Endothelial cell of umbilical vein (primary cell): ENCODE data around the gene ATP6V1E1.

Experiments
- EZH2 ChIP-seq: IDR thresholded peaks from 2 replicates; pipeline ENCODE4 v1.6.1; 2012; ENCODE audit warnings: borderline replicate concordance, low read depth, mild to moderate bottlenecking, moderate library complexity, low read length, inconsistent platforms; ENCODE audit not compliant: severe bottlenecking
- FOS ChIP-seq: IDR thresholded peaks from 2 replicates; pipeline ENCODE4 v1.6.1; 2011; ENCODE audit warnings: mild to moderate bottlenecking, low read length, moderate library complexity, borderline replicate concordance; ENCODE audit not compliant: insufficient read depth
- GATA2 ChIP-seq: IDR thresholded peaks from 2 replicates; pipeline ENCODE4 v1.7.0; 2011; ENCODE audit warnings: low read depth, mild to moderate bottlenecking, moderate library complexity, mixed read lengths, low read length; ENCODE audit not compliant: insufficient read length, insufficient read depth
- JUN ChIP-seq: IDR thresholded peaks from 2 replicates; pipeline ENCODE4 v1.6.1; 2011; ENCODE audit warnings: borderline replicate concordance, low read depth; ENCODE audit not compliant: insufficient read length, insufficient read depth
- MYC ChIP-seq: IDR thresholded peaks from one replicate; pipeline ENCODE4 v1.6.1; 2011; ENCODE audit warnings: mild to moderate bottlenecking, low read depth, low read length
- POLR2A ChIP-seq: IDR thresholded peaks from 2 replicates; pipeline ENCODE4 v1.6.1; 2012; ENCODE audit warnings: low read depth, mild to moderate bottlenecking, control low read depth, low read length
- POLR2AphosphoS5 ChIP-seq: IDR thresholded peaks from 2 replicates; pipeline ENCODE4 v1.6.1; 2012; ENCODE audit warnings: low read depth, mild to moderate bottlenecking, control low read depth, low read length, moderate library complexity; ENCODE audit not compliant: insufficient read depth
- TF ChIP-seq, protein P1 (sequence below), 2 donors: IDR thresholded peaks; 1 replicate in 1 of 2; 2 replicates in 1 of 2; pipeline ENCODE4 v1.5.1; 2011; ENCODE audit warnings: low read length in 2 of 2, mild to moderate bottlenecking in 2 of 2, moderate library complexity in 2 of 2, control low read depth in 1 of 2, inconsistent platforms in 1 of 2, low read depth in 1 of 2; ENCODE audit not compliant: insufficient read depth in 1 of 2; ENCODE audit errors: extremely low read depth in 1 of 2
- TF ChIP-seq, protein P2 (sequence below): IDR thresholded peaks from 2 replicates; pipeline ENCODE4 v1.6.1; 2011; ENCODE audit not compliant: insufficient read depth, insufficient read length

DNA sequence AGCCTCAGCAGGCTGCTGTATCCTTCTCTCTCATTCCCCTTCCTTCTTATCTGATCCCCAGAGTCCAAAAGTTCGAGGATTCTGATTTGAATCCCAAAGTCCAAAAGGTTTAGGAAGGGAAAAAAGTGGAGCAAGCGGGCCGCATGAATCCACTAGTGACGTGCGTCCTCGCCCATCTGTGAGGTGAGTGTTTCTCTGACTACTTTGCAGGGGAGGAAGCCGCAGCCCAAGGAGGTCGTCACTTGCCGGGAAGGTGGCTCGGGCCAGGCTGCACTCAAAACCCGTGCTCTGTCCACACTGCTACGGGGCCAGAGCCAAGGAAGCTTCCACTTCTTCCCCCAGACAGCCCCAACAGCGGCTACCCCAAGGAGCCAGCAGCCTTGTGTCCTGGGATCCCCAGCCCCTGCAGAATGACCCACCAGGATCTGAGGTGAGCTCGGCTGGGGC lies 49.0 kb downstream of the ATP6V1E1 start:
- TF ChIP-seq, protein P1, sequence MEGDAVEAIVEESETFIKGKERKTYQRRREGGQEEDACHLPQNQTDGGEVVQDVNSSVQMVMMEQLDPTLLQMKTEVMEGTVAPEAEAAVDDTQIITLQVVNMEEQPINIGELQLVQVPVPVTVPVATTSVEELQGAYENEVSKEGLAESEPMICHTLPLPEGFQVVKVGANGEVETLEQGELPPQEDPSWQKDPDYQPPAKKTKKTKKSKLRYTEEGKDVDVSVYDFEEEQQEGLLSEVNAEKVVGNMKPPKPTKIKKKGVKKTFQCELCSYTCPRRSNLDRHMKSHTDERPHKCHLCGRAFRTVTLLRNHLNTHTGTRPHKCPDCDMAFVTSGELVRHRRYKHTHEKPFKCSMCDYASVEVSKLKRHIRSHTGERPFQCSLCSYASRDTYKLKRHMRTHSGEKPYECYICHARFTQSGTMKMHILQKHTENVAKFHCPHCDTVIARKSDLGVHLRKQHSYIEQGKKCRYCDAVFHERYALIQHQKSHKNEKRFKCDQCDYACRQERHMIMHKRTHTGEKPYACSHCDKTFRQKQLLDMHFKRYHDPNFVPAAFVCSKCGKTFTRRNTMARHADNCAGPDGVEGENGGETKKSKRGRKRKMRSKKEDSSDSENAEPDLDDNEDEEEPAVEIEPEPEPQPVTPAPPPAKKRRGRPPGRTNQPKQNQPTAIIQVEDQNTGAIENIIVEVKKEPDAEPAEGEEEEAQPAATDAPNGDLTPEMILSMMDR (IDR thresholded peaks at IDR 0.05; ENCODE audit: extremely low read depth in 1 of 2, insufficient read depth in 1 of 2, low read depth in 1 of 2, low read length in 2 of 2) = no peak
- TF ChIP-seq EZH2 (no peak), POLR2A (no peak), JUN (no peak), POLR2AphosphoS5 (no peak), MYC (no peak), GATA2 (no peak), FOS (no peak)
- TF ChIP-seq, protein P2, sequence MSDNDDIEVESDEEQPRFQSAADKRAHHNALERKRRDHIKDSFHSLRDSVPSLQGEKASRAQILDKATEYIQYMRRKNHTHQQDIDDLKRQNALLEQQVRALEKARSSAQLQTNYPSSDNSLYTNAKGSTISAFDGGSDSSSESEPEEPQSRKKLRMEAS = no peak
